Astrocyte (in vitro differentiated cells and primary cell): ENCODE data around the gene ITGB8. TPM values are rescaled to one million over a fixed set of nuclear protein-coding genes. Genes with fewer than 3 reads are reported as not detected.
A peak's percentile ranks its signal among the peaks of the same experiment; 100 is the strongest.

Experiments used
- DNase-seq: peaks from one replicate; pipeline ENCODE4 v3.0.0-alpha.2; 2010; ENCODE audit warnings: low read depth
- FAIRE-seq: peaks from 2 replicates; lab custom pipeline; 2011; peaks lifted over from hg19 to GRCh38; lab: Jason Lieb, UNC
- H2AFZ ChIP-seq: 2 replicates; pipeline ENCODE4 v1.6.0; 2012; ENCODE audit warnings: low read depth, low read length, inconsistent platforms
- H3K27ac ChIP-seq: 2 replicates; pipeline ENCODE4 v1.5.1; 2011; ENCODE audit warnings: low read depth, low read length, inconsistent platforms
- H3K27me3 ChIP-seq: 2 replicates; pipeline ENCODE4 v1.6.0; 2011; ENCODE audit warnings: low read length, inconsistent platforms; ENCODE audit not compliant: insufficient read depth
- H3K36me3 ChIP-seq: 2 replicates; pipeline ENCODE4 v1.5.1; 2011; ENCODE audit warnings: low read length, inconsistent platforms; ENCODE audit not compliant: insufficient read depth
- H3K4me1 ChIP-seq: 2 replicates; pipeline ENCODE4 v1.5.1; 2011; ENCODE audit warnings: low read length, inconsistent platforms; ENCODE audit not compliant: insufficient read depth
- H3K4me2 ChIP-seq: 2 replicates; pipeline ENCODE4 v1.6.0; 2012; ENCODE audit warnings: low read length, inconsistent platforms
- H3K4me3 ChIP-seq: 2 replicates; pipeline ENCODE4 v1.5.1; 2011; ENCODE audit warnings: low read depth, mild to moderate bottlenecking, low read length, inconsistent platforms; ENCODE audit not compliant: insufficient read depth
- H3K79me2 ChIP-seq: 2 replicates; pipeline ENCODE4 v1.6.0; 2012; ENCODE audit warnings: mild to moderate bottlenecking, low read length, inconsistent platforms; ENCODE audit not compliant: insufficient read depth
- H3K9ac ChIP-seq: 2 replicates; pipeline ENCODE4 v1.6.0; 2012; ENCODE audit warnings: mild to moderate bottlenecking, low read length, inconsistent platforms
- H3K9me3 ChIP-seq: 2 replicates; pipeline ENCODE4 v1.5.1; 2012; ENCODE audit warnings: low read depth, mild to moderate bottlenecking, low read length, inconsistent platforms; ENCODE audit not compliant: insufficient read depth
- H4K20me1 ChIP-seq: 2 replicates; pipeline ENCODE4 v1.6.0; 2012; ENCODE audit warnings: low read length, inconsistent platforms; ENCODE audit not compliant: insufficient read depth
- H3K27ac Mint-ChIP-seq: one replicate; pipeline ENCODE4 v1.8.0; 2021; ENCODE audit warnings: mild to moderate bottlenecking, mixed read lengths; ENCODE audit not compliant: unreplicated experiment
- H3K27me3 Mint-ChIP-seq: one replicate; pipeline ENCODE4 v1.8.0; 2021; ENCODE audit warnings: low read depth, mixed read lengths; ENCODE audit not compliant: unreplicated experiment
- H3K36me3 Mint-ChIP-seq: one replicate; pipeline ENCODE4 v1.8.0; 2021; ENCODE audit warnings: low read depth, mixed read lengths; ENCODE audit not compliant: unreplicated experiment
- H3K4me1 Mint-ChIP-seq: one replicate; pipeline ENCODE4 v1.8.0; 2021; ENCODE audit warnings: low read depth, mixed read lengths; ENCODE audit not compliant: unreplicated experiment
- H3K4me3 Mint-ChIP-seq: one replicate; pipeline ENCODE4 v1.8.0; 2021; ENCODE audit warnings: mild to moderate bottlenecking, moderate library complexity, mixed read lengths; ENCODE audit not compliant: unreplicated experiment
- H3K9me3 Mint-ChIP-seq: one replicate; pipeline ENCODE4 v1.8.0; 2021; ENCODE audit warnings: mild to moderate bottlenecking, mixed read lengths; ENCODE audit not compliant: unreplicated experiment
- CTCF ChIP-seq: IDR thresholded peaks from 2 replicates; pipeline ENCODE4 v1.5.1; 2011; ENCODE audit warnings: low read depth, mild to moderate bottlenecking, inconsistent platforms, low read length, moderate library complexity; ENCODE audit not compliant: insufficient read depth
- EZH2 ChIP-seq: IDR thresholded peaks from 2 replicates; pipeline ENCODE4 v1.6.1; 2012; ENCODE audit warnings: mild to moderate bottlenecking, low read length, inconsistent platforms; ENCODE audit not compliant: insufficient read depth
- total RNA-seq: library from RNA; stranded (reverse); gene quantifications from 2 replicates; pipeline ENCODE4 v1.2.1, GENCODE V29; 2021

The ITGB8 gene
- total RNA-seq, 1 donor from 2014 or later: 10.8 TPM

GRCh38 chr7:20310301-20310700, 20.4 kb upstream of the ITGB8 start:
- Histone ChIP-seq H3K9me3 (no peaks in the 10 kb centered on the region), H2AFZ (no peak overlapping the region), H3K27ac (no peak overlapping the region), H3K4me3 (no peak overlapping the region), H3K9ac (no peak overlapping the region), H3K79me2 (no peaks in the 10 kb centered on the region), H3K36me3 (no peaks in the 10 kb centered on the region), H3K4me2 (no peak overlapping the region), H3K4me1 (peaks cover 21% of the 10 kb centered on the region), H4K20me1 (no peaks in the 10 kb centered on the region), H3K27me3 (no peaks in the 10 kb centered on the region)
- DNase-seq (no peak), FAIRE-seq (no peak)
- no peak for TF ChIP-seq CTCF
- TF ChIP-seq EZH2: no peak
- H3K9me3 Mint-ChIP-seq: no peaks in the 10 kb centered on the region
- no peaks in the 10 kb centered on the region for H3K36me3 Mint-ChIP-seq
- H3K4me3 Mint-ChIP-seq: no peak overlapping the region
- H3K27ac Mint-ChIP-seq: no peak overlapping the region
- peaks cover 21% of the 10 kb centered on the region for H3K4me1 Mint-ChIP-seq
- H3K27me3 Mint-ChIP-seq: no peaks in the 10 kb centered on the region

GRCh38 chr7:20310963-20311742, 19.5 kb upstream of the ITGB8 start:
- Mint-ChIP-seq H3K4me3 (no peak overlapping the region), H3K36me3 (no peaks in the 10 kb centered on the region), H3K9me3 (no peaks in the 10 kb centered on the region), H3K27me3 (no peaks in the 10 kb centered on the region), H3K27ac (no peak overlapping the region), H3K4me1 (peaks cover 16% of the 10 kb centered on the region)
- Histone ChIP-seq H4K20me1 (no peaks in the 10 kb centered on the region), H3K36me3 (no peaks in the 10 kb centered on the region), H3K4me2 (no peak overlapping the region), H3K9ac (no peak overlapping the region), H3K4me1 (peaks cover 18% of the 10 kb centered on the region), H2AFZ (no peak overlapping the region), H3K27ac (no peak overlapping the region), H3K79me2 (no peaks in the 10 kb centered on the region), H3K27me3 (no peaks in the 10 kb centered on the region), H3K9me3 (no peaks in the 10 kb centered on the region), H3K4me3 (no peak overlapping the region)
- DNase-seq (no peak), FAIRE-seq (no peak)
- no peak for TF ChIP-seq EZH2
- peak; percentile 48 for TF ChIP-seq CTCF

GRCh38 chr7:20311743-20312042, 19.0 kb upstream of the ITGB8 start:
- Mint-ChIP-seq H3K27me3 (no peaks in the 10 kb centered on the region), H3K4me3 (no peak overlapping the region), H3K36me3 (no peaks in the 10 kb centered on the region), H3K4me1 (peaks cover 11% of the 10 kb centered on the region), H3K27ac (no peak overlapping the region), H3K9me3 (no peaks in the 10 kb centered on the region)
- Histone ChIP-seq H4K20me1 (no peaks in the 10 kb centered on the region), H3K4me2 (no peak overlapping the region), H2AFZ (no peak overlapping the region), H3K79me2 (no peaks in the 10 kb centered on the region), H3K4me3 (no peak overlapping the region), H3K27me3 (no peaks in the 10 kb centered on the region), H3K4me1 (peaks cover 13% of the 10 kb centered on the region), H3K27ac (no peak overlapping the region), H3K9ac (no peak overlapping the region), H3K36me3 (no peaks in the 10 kb centered on the region), H3K9me3 (no peaks in the 10 kb centered on the region)
- FAIRE-seq: no peak
- TF ChIP-seq CTCF (no peak), EZH2 (no peak)
- DNase-seq: no peak
